ENCODE data around the gene DPP6. TPM values are rescaled to one million over a fixed set of nuclear protein-coding genes. Genes with fewer than 3 reads are reported as not detected.

Gene DPP6
- total and polyA plus RNA-seq, 10 donors = 0.11 to 8.7 (median 3.0) TPM

- Histone ChIP-seq H3K27ac (no peak overlapping the region), H3K4me1 (no peaks in the 10 kb centered on the region), H3K9me3 (no peaks in the 10 kb centered on the region), H3K4me3 (no peak overlapping the region), H3K36me3 (no peaks in the 10 kb centered on the region), H3K27me3 (replicated peaks in 1 of 7) (peaks cover 0 to under 1% (median 0%) of the 10 kb centered on the region in 7 donors)
- intact Hi-C loops (cut with DNase I; ENCODE audit: low total_unique reads) = no loop called here
- 81 to 91% (median 84%) methylated on average over 4 to 7 of the region's 7 CpGs for WGBS, 5 donors
- TF ChIP-seq POLR2A (IDR thresholded peaks at IDR 0.05) (no peak), POLR2AphosphoS5 (IDR thresholded peaks at IDR 0.05) (no peak), CTCF (IDR thresholded peaks at IDR 0.05 in 8 of 11, conservative IDR thresholded peaks at IDR 0.05 in 3 of 11) (no peak)
- no peak for DNase-seq
Measured at GRCh38 chr7:154860621-154861375, 808.6 kb downstream of the DPP6 start.

- 54 to 72% (median 62%) methylated on average over 5 of the region's 5 CpGs for WGBS, 5 donors
- intact Hi-C loops (cut with DNase I; ENCODE audit: low total_unique reads) = no loop called here
- H3K4me3 ChIP-seq = no peak overlapping the region
- TF ChIP-seq POLR2A (IDR thresholded peaks at IDR 0.05) = no peak
- no peak for TF ChIP-seq POLR2AphosphoS5 (IDR thresholded peaks at IDR 0.05)
- TF ChIP-seq CTCF (IDR thresholded peaks at IDR 0.05 in 8 of 11, conservative IDR thresholded peaks at IDR 0.05 in 3 of 11) = no peak
- DNase-seq = no peak
- H3K27ac ChIP-seq = no peak overlapping the region
- peaks cover 0 to 8% (median 0%) of the 10 kb centered on the region in 7 donors for H3K27me3 ChIP-seq (replicated peaks in 1 of 7)
- H3K9me3 ChIP-seq = no peaks in the 10 kb centered on the region
- no peaks in the 10 kb centered on the region for H3K36me3 ChIP-seq
- H3K4me1 ChIP-seq = no peaks in the 10 kb centered on the region
Measured at GRCh38 chr7:154861589-154861988, 809.4 kb downstream of the DPP6 start.

GRCh38 chr7:154862153-154862791, 810.1 kb downstream of the DPP6 start:
- Histone ChIP-seq H3K36me3 (no peaks in the 10 kb centered on the region), H3K27ac (no peak overlapping the region), H3K9me3 (no peaks in the 10 kb centered on the region), H3K4me3 (no peak overlapping the region), H3K4me1 (no peaks in the 10 kb centered on the region), H3K27me3 (replicated peaks in 1 of 7) (peaks cover 0 to 14% (median 0%) of the 10 kb centered on the region in 7 donors)
- WGBS, 5 donors = 67 to 83% (median 78%) methylated on average over 16 of the region's 16 CpGs
- DNase-seq = no peak
- intact Hi-C loops (cut with DNase I; ENCODE audit: low total_unique reads) = no loop called here
- TF ChIP-seq POLR2AphosphoS5 (IDR thresholded peaks at IDR 0.05) (no peak), POLR2A (IDR thresholded peaks at IDR 0.05) (no peak), CTCF (IDR thresholded peaks at IDR 0.05 in 8 of 11, conservative IDR thresholded peaks at IDR 0.05 in 3 of 11) (no peak)
